ENCODE measurements around the gene HTR2C. TPM values are rescaled to one million over a fixed set of nuclear protein-coding genes. Genes with fewer than 3 reads are reported as not detected.

Gene HTR2C
- total and polyA plus RNA-seq, 3 donors from 2014 or later = 0.08 to 0.31 (median 0.12) TPM

DNA sequence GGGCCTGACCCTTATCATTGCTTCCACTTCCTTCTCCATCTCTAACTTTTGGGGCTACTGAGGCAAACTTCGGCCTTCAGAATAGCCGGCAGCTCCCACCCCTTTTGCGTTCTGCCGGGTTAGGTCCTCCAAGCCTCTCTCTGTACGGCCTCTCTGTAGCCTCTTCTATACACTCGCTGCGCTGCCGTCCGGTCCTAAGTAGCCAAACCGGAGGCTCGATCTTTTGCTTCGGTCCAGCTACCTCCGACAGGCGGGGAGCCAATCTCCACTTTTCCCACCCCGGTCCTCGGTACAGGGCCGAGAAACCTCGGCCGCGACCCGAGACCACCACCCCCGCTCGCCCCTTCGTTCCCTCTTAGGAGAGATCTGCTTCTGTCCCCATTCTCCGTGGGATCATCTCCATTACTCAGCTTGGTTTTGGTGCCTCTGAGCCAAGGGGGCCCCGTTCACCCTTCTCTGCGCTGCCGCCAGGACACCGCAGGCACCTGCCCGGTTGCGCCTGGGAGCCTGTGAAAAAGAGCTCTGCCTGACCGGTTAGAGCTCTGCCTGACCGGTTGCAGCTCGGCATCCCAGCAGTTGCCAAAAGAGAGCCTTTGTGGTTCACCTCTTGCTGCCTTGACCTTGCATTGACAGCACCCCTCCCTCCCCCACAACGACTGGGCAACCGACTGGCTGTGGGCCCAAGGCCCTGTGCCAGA is 1.0 kb upstream of the HTR2C start:
- intact Hi-C loops (cut with DNase I; ENCODE audit: low total_unique reads) = no loop called here
- 0 to 9% methylated on average over 5 to 29 of the region's 36 CpGs for WGBS, 2 donors
- TF ChIP-seq, protein P1, sequence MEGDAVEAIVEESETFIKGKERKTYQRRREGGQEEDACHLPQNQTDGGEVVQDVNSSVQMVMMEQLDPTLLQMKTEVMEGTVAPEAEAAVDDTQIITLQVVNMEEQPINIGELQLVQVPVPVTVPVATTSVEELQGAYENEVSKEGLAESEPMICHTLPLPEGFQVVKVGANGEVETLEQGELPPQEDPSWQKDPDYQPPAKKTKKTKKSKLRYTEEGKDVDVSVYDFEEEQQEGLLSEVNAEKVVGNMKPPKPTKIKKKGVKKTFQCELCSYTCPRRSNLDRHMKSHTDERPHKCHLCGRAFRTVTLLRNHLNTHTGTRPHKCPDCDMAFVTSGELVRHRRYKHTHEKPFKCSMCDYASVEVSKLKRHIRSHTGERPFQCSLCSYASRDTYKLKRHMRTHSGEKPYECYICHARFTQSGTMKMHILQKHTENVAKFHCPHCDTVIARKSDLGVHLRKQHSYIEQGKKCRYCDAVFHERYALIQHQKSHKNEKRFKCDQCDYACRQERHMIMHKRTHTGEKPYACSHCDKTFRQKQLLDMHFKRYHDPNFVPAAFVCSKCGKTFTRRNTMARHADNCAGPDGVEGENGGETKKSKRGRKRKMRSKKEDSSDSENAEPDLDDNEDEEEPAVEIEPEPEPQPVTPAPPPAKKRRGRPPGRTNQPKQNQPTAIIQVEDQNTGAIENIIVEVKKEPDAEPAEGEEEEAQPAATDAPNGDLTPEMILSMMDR (IDR thresholded peaks at IDR 0.05) = no peak
- TF ChIP-seq POLR2A (IDR thresholded peaks at IDR 0.05) = no peak
- Histone ChIP-seq H3K27ac (no peak overlapping the region), H3K4me1 (no peaks in the 10 kb centered on the region), H3K36me3 (ENCODE audit: low read depth, missing control alignments) (no peaks in the 10 kb centered on the region), H3K9me3 (no peaks in the 10 kb centered on the region), H3K27me3 (no peaks in the 10 kb centered on the region), H3K4me3 (no peak overlapping the region)
- no peak for DNase-seq

DNA sequence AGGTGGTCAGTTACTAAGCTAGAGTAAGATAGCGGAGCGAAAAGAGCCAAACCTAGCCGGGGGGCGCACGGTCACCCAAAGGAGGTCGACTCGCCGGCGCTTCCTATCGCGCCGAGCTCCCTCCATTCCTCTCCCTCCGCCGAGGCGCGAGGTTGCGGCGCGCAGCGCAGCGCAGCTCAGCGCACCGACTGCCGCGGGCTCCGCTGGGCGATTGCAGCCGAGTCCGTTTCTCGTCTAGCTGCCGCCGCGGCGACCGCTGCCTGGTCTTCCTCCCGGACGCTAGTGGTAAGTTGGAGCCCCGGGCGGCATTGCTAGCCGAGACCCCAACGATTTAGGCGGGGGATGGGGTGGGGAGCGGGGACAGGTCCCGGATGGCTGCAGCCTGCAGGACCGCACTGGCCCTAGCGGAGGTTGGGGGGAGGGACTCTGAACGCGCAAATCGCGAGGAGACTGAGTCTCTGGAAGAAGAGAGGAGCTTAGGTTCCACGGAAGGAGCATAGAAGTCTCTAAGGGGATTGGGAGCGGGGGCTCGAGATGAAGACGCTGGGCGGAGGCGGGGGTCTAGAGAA is 573 bp downstream of the HTR2C start:
- Histone ChIP-seq H3K4me3 (no peak overlapping the region), H3K27ac (no peak overlapping the region), H3K4me1 (no peaks in the 10 kb centered on the region), H3K9me3 (no peaks in the 10 kb centered on the region), H3K27me3 (no peaks in the 10 kb centered on the region), H3K36me3 (ENCODE audit: low read depth, missing control alignments) (no peaks in the 10 kb centered on the region)
- TF ChIP-seq POLR2A (IDR thresholded peaks at IDR 0.05) = no peak
- TF ChIP-seq, protein P1 (IDR thresholded peaks at IDR 0.05) = no peak
- intact Hi-C loops (cut with DNase I; ENCODE audit: low total_unique reads) = no loop called here
- no peak for DNase-seq
- 0% methylated on average over 8 to 14 of the region's 56 CpGs for WGBS, 2 donors

DNA sequence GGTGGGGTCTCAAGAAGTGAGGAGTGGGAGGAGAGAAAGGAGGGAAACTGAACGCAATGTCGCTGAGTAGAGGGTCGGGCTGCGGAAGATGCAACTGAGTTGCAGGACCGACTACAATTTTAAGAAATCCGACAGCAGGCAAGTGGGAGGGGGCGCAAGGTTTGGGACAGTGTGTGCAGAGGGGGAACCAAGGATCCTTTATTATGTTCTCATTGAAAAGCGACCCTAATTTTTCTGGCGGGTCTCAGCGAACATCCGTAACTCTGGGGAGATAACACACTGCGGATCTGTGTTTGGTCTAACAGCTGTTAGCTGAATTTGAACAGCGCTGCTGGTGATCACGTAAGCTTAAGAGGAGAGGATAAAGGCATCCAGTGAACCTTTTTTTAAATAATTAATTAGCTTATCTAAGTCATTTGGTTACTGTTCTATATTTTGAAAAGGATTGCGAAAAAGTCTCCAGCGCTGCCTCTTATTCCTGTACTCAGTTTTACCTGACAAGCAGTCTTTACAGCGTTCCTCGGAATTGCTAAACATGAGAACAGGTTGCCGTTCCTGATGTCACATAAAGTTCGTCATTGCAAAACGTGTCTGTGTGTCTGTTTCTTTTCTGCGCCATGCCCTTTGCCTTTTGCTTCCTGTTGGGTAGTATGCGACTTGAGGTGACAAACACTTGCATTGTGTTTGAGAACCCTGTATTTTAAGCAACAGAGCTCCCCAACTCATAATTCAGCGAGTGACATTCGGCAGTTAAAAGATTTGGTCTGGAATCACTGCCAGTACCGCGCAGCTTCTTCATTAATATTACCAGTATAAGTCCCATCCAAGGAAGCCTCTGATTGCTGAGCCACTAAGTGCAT is 1.3 kb downstream of the HTR2C start:
- TF ChIP-seq, protein P1 (IDR thresholded peaks at IDR 0.05) = no peak
- TF ChIP-seq POLR2A (IDR thresholded peaks at IDR 0.05) = no peak
- Histone ChIP-seq H3K9me3 (no peaks in the 10 kb centered on the region), H3K36me3 (ENCODE audit: low read depth, missing control alignments) (no peaks in the 10 kb centered on the region), H3K4me1 (no peaks in the 10 kb centered on the region), H3K27me3 (no peaks in the 10 kb centered on the region), H3K4me3 (no peak overlapping the region), H3K27ac (no peak overlapping the region)
- intact Hi-C loops (cut with DNase I; ENCODE audit: low total_unique reads) = no loop called here
- WGBS, 2 donors = 4 to 7% methylated on average over 23 to 27 of the region's 27 CpGs
- no peak for DNase-seq

DNA sequence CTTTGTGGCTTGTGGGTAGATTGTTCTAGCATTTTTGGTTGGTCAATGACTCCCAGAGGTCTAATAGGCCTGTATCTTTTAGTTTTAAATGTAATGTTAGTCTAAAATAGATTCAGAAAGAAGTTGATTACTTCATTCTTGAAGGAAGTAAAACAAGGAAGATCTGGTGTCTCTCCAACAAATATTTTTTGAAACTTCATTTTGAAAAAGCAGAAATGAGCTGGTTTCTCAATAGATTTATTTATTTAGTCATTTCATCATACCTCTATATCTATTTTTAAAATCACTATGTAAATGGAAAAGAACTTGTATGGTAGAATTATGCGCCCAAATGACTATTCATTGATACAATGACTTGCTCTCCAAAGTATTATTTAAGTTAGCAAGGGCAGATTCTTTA is 7.2 kb downstream of the HTR2C start:
- no peaks in the 10 kb centered on the region for H3K36me3 ChIP-seq (ENCODE audit: low read depth, missing control alignments)
- H3K9me3 ChIP-seq = no peaks in the 10 kb centered on the region
- intact Hi-C loops (cut with DNase I; ENCODE audit: low total_unique reads) = no loop called here
- no peaks in the 10 kb centered on the region for H3K27me3 ChIP-seq
- 86 to 100% methylated on average over 1 of the region's 1 CpG for WGBS, 2 donors
- TF ChIP-seq, protein P1 (IDR thresholded peaks at IDR 0.05) = no peak
- TF ChIP-seq POLR2A (IDR thresholded peaks at IDR 0.05) = no peak
- DNase-seq = no peak
- H3K4me1 ChIP-seq = no peaks in the 10 kb centered on the region
- no peak overlapping the region for H3K27ac ChIP-seq
- no peak overlapping the region for H3K4me3 ChIP-seq

Measured in testis (tissue), 3 donors.